Fibroblast of lung (primary cell): ENCODE data around the gene SLC27A5. TPM values are rescaled to one million over a fixed set of nuclear protein-coding genes. Genes with fewer than 3 reads are reported as not detected.
A peak's percentile ranks its signal among the peaks of the same experiment; 100 is the strongest.
"Not testable (repeated sequence)": the region's sequence is repeated elsewhere in the genome, so short reads cannot be mapped to it uniquely, and the experiment has no call there.

Experiments used
- DNase-seq, 2 donors: peaks; one replicate each; pipeline versions ENCODE4 v3.0.0 to v3.0.0-alpha.2; 2010; ENCODE audit warnings: low read depth in 2 of 2
- H2AFZ ChIP-seq: 2 replicates; pipeline ENCODE4 v1.5.1; 2012; ENCODE audit warnings: low read length, control low read depth, inconsistent platforms
- H3K27ac ChIP-seq: 2 replicates; pipeline ENCODE4 v1.5.1; 2011; ENCODE audit warnings: low read length, control low read depth; ENCODE audit not compliant: insufficient read depth
- H3K27me3 ChIP-seq: 2 replicates; pipeline ENCODE4 v1.5.1; 2011; ENCODE audit warnings: mild to moderate bottlenecking, low read length; ENCODE audit not compliant: control insufficient read depth, insufficient read depth
- H3K36me3 ChIP-seq: 2 replicates; pipeline ENCODE4 v1.5.1; 2011; ENCODE audit warnings: low read length; ENCODE audit not compliant: control insufficient read depth, insufficient read depth
- H3K4me1 ChIP-seq: 2 replicates; pipeline ENCODE4 v1.5.1; 2011; ENCODE audit warnings: low read length; ENCODE audit not compliant: control insufficient read depth, insufficient read depth; ENCODE audit errors: extremely low read depth
- H3K4me2 ChIP-seq: 2 replicates; pipeline ENCODE4 v1.5.1; 2011; ENCODE audit warnings: low read length, control low read depth; ENCODE audit not compliant: insufficient read depth; ENCODE audit errors: extremely low read depth
- H3K4me3 ChIP-seq, 4 experiments: fragments of 200-600 bp in 1 of 4; sonication (generic) in 1 of 4; replicated peaks in 1 of 4; 2 replicates each; pipeline ENCODE4 v1.5.1; 2011 to 2016; ENCODE audit warnings: low read length in 4 of 4, low read depth in 3 of 4, mild to moderate bottlenecking in 3 of 4, control low read depth in 2 of 4, inconsistent platforms in 1 of 4, mixed read lengths in 1 of 4; ENCODE audit not compliant: insufficient read depth in 1 of 4; ENCODE audit errors: control extremely low read depth in 1 of 4
- H3K79me2 ChIP-seq: 2 replicates; pipeline ENCODE4 v1.5.1; 2012; ENCODE audit warnings: mild to moderate bottlenecking, low read length, inconsistent platforms; ENCODE audit not compliant: control insufficient read depth, insufficient read depth
- H3K9ac ChIP-seq: 2 replicates; pipeline ENCODE4 v1.5.1; 2011; ENCODE audit warnings: mild to moderate bottlenecking, low read length, control low read depth; ENCODE audit not compliant: insufficient read depth
- H3K9me3 ChIP-seq: 2 replicates; pipeline ENCODE4 v1.5.1; 2012; ENCODE audit warnings: low read depth, low read length; ENCODE audit not compliant: control insufficient read depth, insufficient read depth
- H4K20me1 ChIP-seq: 2 replicates; pipeline ENCODE4 v1.5.1; 2011; ENCODE audit warnings: low read length; ENCODE audit not compliant: control insufficient read depth, insufficient read depth; ENCODE audit errors: extremely low read depth
- EZH2 ChIP-seq: IDR thresholded peaks from 2 replicates; pipeline ENCODE4 v1.5.1; 2012; ENCODE audit warnings: low read length, control low read depth, mild to moderate bottlenecking; ENCODE audit errors: missing control alignments
- polyA plus RNA-seq, 2 donors: library from polyadenylated mRNA; depleted of rRNA in 1 of 2; stranded (reverse) in 1 of 2; unstranded in 1 of 2; fragments of >200 nt; gene quantifications; 2 replicates each; pipeline ENCODE4 v1.2.1, GENCODE V29; 2011 to 2012; ENCODE audit warnings: missing spikeins in 1 of 2
- total RNA-seq: library from RNA; depleted of rRNA; stranded (reverse); fragments of >200 nt; gene quantifications from 2 replicates; pipeline ENCODE4 v1.2.1, GENCODE V29; 2014
- TF ChIP-seq, protein P1 (sequence below), 2 donors: IDR thresholded peaks in 1 of 2; conservative IDR thresholded peaks in 1 of 2; 1 replicate in 1 of 2; 2 replicates in 1 of 2; pipeline ENCODE4 v1.5.1; 2011 to 2012; ENCODE audit warnings: low read length in 2 of 2, control low read depth in 1 of 2, inconsistent platforms in 1 of 2, low read depth in 1 of 2, mild to moderate bottlenecking in 1 of 2

Gene SLC27A5
- total and polyA plus RNA-seq, 2 donors (not counting 1 experiment from before 2014, with no cell fraction given) = 5.2 to 10.1 TPM

DNA sequence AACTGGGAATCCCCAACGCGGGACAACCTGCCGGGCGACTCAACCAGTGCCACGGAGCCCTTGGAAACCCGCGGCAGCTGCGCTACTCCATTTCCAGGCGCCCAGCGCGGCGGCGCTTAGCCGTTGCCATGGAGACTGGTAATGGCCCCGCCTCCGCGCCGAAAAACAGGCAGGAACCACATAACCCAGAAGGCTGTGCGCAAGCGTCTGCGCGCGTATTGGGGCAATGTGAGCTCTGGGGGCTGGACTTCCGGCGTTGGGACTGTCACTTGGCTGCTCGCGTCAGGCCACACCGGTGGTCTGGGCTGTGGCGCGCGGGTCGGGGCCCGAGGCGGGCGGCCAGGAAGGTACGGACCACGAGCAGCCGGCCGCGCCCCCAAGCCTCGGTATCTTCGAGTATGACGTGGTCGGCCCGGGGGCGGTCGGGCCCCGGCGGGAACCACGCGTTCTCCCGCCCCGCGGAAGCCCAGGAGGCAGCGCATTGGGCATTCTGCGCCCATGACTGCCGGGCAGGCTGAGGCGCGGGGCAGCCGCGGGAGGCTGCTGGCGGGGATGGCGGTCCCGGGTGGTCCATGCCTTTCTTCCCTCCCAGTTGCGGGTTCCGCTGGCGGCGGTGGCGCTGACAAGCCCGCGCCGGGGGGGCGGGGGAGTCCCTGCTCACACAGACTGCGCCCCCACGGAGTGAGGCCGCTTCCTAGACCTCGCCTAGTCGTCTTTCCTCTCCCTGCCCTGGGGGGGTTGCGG is 60.3 kb downstream of the SLC27A5 start, which contains the start of gene ZNF324B:
ZNF324B (plus strand) TSS at position 265 of the 744 bp plus-strand sequence. CDS start 2,080 bp downstream, outside the sequence.
- H3K9me3 ChIP-seq = no peaks in the 10 kb centered on the region
- peak within 1 kb of the TSS; percentile 70 for H3K27ac ChIP-seq
- peak within 1 kb of the TSS; percentile 96 for H2AFZ ChIP-seq
- peak; percentile 92 for DNase-seq
- peak within 1 kb of the TSS; percentile 71 to 93 (median 80) for H3K4me3 ChIP-seq
- H3K4me2 ChIP-seq = peak within 1 kb of the TSS; percentile 100
- no peak for TF ChIP-seq EZH2
- TF ChIP-seq, protein P1, sequence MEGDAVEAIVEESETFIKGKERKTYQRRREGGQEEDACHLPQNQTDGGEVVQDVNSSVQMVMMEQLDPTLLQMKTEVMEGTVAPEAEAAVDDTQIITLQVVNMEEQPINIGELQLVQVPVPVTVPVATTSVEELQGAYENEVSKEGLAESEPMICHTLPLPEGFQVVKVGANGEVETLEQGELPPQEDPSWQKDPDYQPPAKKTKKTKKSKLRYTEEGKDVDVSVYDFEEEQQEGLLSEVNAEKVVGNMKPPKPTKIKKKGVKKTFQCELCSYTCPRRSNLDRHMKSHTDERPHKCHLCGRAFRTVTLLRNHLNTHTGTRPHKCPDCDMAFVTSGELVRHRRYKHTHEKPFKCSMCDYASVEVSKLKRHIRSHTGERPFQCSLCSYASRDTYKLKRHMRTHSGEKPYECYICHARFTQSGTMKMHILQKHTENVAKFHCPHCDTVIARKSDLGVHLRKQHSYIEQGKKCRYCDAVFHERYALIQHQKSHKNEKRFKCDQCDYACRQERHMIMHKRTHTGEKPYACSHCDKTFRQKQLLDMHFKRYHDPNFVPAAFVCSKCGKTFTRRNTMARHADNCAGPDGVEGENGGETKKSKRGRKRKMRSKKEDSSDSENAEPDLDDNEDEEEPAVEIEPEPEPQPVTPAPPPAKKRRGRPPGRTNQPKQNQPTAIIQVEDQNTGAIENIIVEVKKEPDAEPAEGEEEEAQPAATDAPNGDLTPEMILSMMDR (conservative IDR thresholded peaks at IDR 0.05 in 1 of 2, IDR thresholded peaks at IDR 0.05 in 1 of 2; ENCODE audit: low read depth in 1 of 2, low read length in 2 of 2) = no peak
- H3K79me2 ChIP-seq = no peaks in the 10 kb centered on the region
- no peaks in the 10 kb centered on the region for H3K27me3 ChIP-seq
- peaks cover 6% of the 10 kb centered on the region for H3K4me1 ChIP-seq
- H3K36me3 ChIP-seq = peaks cover 7% of the 10 kb centered on the region
- peak within 1 kb of the TSS; percentile 72 for H3K9ac ChIP-seq
- H4K20me1 ChIP-seq = no peaks in the 10 kb centered on the region

DNA sequence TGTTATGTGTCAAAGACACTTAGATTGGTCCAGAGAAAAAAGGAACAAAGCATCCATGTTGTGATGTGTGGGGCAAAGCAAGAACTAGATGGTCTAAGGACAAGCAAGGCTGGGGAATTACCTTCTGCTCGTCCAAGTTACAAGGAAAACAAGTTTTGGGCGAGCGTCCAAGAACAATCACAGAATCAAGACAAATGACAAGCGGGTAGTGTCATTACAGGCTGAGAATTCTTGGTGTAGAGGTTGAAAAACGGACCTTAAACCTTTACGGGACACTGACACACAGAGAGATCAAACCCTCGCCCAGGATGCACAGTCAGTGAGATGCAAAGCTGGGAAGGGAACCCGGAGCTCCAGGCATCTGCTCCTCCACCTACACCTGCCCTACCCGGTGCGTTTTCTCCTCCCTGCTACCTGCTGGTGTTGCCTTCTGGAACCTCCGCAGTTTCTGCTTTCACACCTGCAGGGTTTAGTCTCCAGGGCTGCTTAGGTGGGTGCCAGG is 60.9 kb downstream of the SLC27A5 start:
- H3K27me3 ChIP-seq = peaks cover 5% of the 10 kb centered on the region
- peak overlapping the region; percentile 96 for H2AFZ ChIP-seq
- H3K9me3 ChIP-seq = no peaks in the 10 kb centered on the region
- DNase-seq = no peak
- no peaks in the 10 kb centered on the region for H4K20me1 ChIP-seq
- TF ChIP-seq EZH2 = no peak
- TF ChIP-seq, protein P1 (conservative IDR thresholded peaks at IDR 0.05 in 1 of 2, IDR thresholded peaks at IDR 0.05 in 1 of 2; ENCODE audit: low read depth in 1 of 2, low read length in 2 of 2) = no peak
- H3K4me2 ChIP-seq = peak overlapping the region; percentile 100
- H3K27ac ChIP-seq = no peak overlapping the region
- H3K4me1 ChIP-seq = peaks cover 6% of the 10 kb centered on the region
- H3K79me2 ChIP-seq = no peaks in the 10 kb centered on the region
- peak overlapping the region; percentile 71 to 93 (median 80) for H3K4me3 ChIP-seq
- peaks cover 4% of the 10 kb centered on the region for H3K36me3 ChIP-seq
- H3K9ac ChIP-seq = no peak overlapping the region

DNA sequence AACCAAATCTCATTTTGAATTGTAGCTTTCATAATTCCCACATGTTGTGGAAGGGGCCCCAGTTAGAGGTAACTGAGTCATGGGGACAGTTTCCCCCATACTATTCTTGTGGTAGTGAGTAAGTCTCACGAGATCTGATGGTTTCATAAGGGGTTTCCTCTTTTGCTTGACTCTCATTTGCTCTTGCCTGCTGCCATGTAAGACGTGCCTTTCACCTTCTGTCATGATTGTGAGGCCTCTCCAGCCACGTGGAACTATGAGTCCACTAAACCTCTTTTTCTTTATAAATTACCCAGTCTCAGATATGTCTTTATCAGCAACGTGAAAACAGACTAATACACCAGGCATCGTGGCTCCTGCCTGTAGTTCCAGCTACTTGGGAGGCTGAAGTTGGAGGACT is 61.8 kb downstream of the SLC27A5 start:
- not testable (repeated sequence) for H3K4me2 ChIP-seq, H3K27me3 ChIP-seq, H3K9ac ChIP-seq, H3K79me2 ChIP-seq, DNase-seq, H2AFZ ChIP-seq, H3K4me3 ChIP-seq, H3K36me3 ChIP-seq, H3K4me1 ChIP-seq, H3K27ac ChIP-seq, H3K9me3 ChIP-seq, H4K20me1 ChIP-seq

DNA sequence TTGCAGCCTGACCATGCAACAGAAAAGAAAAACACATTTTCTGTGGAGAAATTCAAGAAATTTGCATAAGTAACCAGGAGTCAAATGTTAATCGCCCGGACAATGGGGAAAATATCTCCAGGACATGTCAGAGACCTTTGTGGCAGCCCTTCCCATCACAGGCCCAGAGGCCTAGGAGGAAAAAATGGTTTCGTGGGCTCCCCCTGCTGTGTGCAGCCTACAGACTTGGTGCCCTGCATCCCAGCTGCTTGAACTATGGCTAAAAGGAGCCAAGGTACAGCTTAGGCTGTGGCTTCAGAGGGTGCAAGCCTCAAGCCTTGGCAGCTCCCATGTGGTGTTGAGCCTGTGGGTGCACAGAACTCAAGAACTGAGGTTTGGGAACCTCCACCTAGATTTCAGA is 62.9 kb downstream of the SLC27A5 start:
- not testable (repeated sequence) for DNase-seq, H3K4me2 ChIP-seq, H3K9ac ChIP-seq, H3K9me3 ChIP-seq, H3K4me1 ChIP-seq, H4K20me1 ChIP-seq, H3K79me2 ChIP-seq, H3K27me3 ChIP-seq, H3K36me3 ChIP-seq, H3K27ac ChIP-seq, H3K4me3 ChIP-seq, H2AFZ ChIP-seq
